ENCODE results near the gene USHBP1.
"Not testable (repeated sequence)": the region's sequence is repeated elsewhere in the genome, so short reads cannot be mapped to it uniquely, and the experiment has no call there.

The USHBP1 gene

GRCh38 chr19:17264641-17264979 lies at the start of gene USHBP1:
Gene USHBP1, minus strand, starts transcription at chr19:17264745. Its CDS starts 446 bp downstream, at chr19:17264299.
- no peak for DNase-seq

- DNase-seq = no peak
Measured at GRCh38 chr19:17314007-17314593, 49.6 kb upstream of the USHBP1 start.

- no peak for DNase-seq
Measured at GRCh38 chr19:17312189-17313113, 47.9 kb upstream of the USHBP1 start.

- no peak for DNase-seq
Measured at GRCh38 chr19:17311455-17312188, 47.1 kb upstream of the USHBP1 start.

GRCh38 chr19:17309965-17310461 lies 45.5 kb upstream of the USHBP1 start:
- no peak for DNase-seq

GRCh38 chr19:17309198-17309964 lies 44.8 kb upstream of the USHBP1 start, which contains the start of gene DDA1:
Gene DDA1, plus strand, starts transcription at chr19:17309563. Its CDS starts 92 bp downstream, at chr19:17309655.
- peak; percentile 100 for DNase-seq

- DNase-seq = no peak
Measured at GRCh38 chr19:17307876-17308377, 43.4 kb upstream of the USHBP1 start.

- no peak for DNase-seq
Measured at GRCh38 chr19:17306285-17306714, 41.8 kb upstream of the USHBP1 start.

GRCh38 chr19:17305517-17306284 lies 41.2 kb upstream of the USHBP1 start, which contains the start of gene MRPL34:
Gene MRPL34, plus strand, starts transcription at chr19:17305872. Its CDS starts 21 bp downstream, at chr19:17305893.
- DNase-seq = peak; percentile 99

- no peak for DNase-seq
Measured at GRCh38 chr19:17305216-17305516, 40.6 kb upstream of the USHBP1 start.

- no peak for DNase-seq
Measured at GRCh38 chr19:17304386-17305215, 40.1 kb upstream of the USHBP1 start.

GRCh38 chr19:17303940-17304267 lies 39.4 kb upstream of the USHBP1 start:
- no peak for DNase-seq

GRCh38 chr19:17303167-17303939 lies 38.8 kb upstream of the USHBP1 start, which contains the start of gene ABHD8:
Gene ABHD8, minus strand, starts transcription at chr19:17303425. Its CDS starts 1,809 bp downstream, at chr19:17301616.
- DNase-seq = peak; percentile 88

GRCh38 chr19:17302391-17303166 lies 38.0 kb upstream of the USHBP1 start:
- DNase-seq = no peak

- no peak for DNase-seq
Measured at GRCh38 chr19:17300992-17301619, 36.6 kb upstream of the USHBP1 start.

- no peak for DNase-seq
Measured at GRCh38 chr19:17296976-17297375, 32.4 kb upstream of the USHBP1 start.

GRCh38 chr19:17296273-17296672 lies 31.7 kb upstream of the USHBP1 start:
- no peak for DNase-seq

- not testable (repeated sequence) for DNase-seq
Measured at GRCh38 chr19:17295551-17295950, 31.0 kb upstream of the USHBP1 start.

All from NCI-H446 treated with DMSO at 0.1 percent for 48 hours (cell line).